Bronchial epithelial cell (primary cell): Measurements from ENCODE around the gene DRD3. TPM values are rescaled to one million over a fixed set of nuclear protein-coding genes. Genes with fewer than 3 reads are reported as not detected.
A peak's percentile ranks its signal among the peaks of the same experiment; 100 is the strongest.

Experiments used
- DNase-seq: peaks from one replicate; pipeline ENCODE4 v3.0.0-alpha.2; 2010; ENCODE audit warnings: low read depth
- FAIRE-seq: peaks from 2 replicates; lab custom pipeline; 2011; peaks lifted over from hg19 to GRCh38; lab: Jason Lieb, UNC
- H3K27me3 ChIP-seq: 2 replicates; pipeline ENCODE4 v1.5.1; 2011; ENCODE audit warnings: low read length; ENCODE audit not compliant: control insufficient read depth, insufficient read depth
- H3K36me3 ChIP-seq: 2 replicates; pipeline ENCODE4 v1.5.1; 2011; ENCODE audit warnings: low read length; ENCODE audit not compliant: control insufficient read depth, insufficient read depth
- H3K4me3 ChIP-seq: 2 replicates; pipeline ENCODE4 v1.5.1; 2011; ENCODE audit warnings: mild to moderate bottlenecking, low read depth, low read length, control low read depth
- CTCF ChIP-seq: IDR thresholded peaks from 2 replicates; pipeline ENCODE4 v1.5.1; 2011; ENCODE audit warnings: mild to moderate bottlenecking, moderate library complexity, low read length, control low read depth, inconsistent platforms; ENCODE audit not compliant: insufficient read depth, severe bottlenecking
- total RNA-seq: library from RNA; depleted of rRNA; stranded (reverse); fragments of >200 nt; gene quantifications from 2 replicates; pipeline ENCODE4 v1.2.1, GENCODE V29; 2014

The DRD3 gene
- total RNA-seq, 1 donor from 2014 or later: not detected

DNA sequence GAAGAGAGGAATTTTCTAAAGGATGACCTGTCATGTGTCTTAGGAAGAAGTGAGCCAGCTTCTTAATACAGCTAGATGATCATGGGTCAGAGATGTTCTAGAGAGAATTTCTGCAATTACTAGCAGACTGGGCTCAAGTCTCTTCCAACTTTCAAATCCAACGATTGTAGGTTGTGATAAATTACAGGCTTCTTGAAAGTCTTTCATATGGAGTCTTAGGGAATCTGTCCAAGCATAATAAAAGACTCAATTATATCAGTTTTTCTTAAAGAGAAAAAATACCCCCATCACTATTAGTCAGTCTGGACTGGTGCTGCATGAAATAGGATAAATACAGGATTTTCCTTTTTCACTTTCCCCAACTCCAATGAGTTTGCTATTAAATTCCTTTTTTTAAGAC is 59.1 kb downstream of the DRD3 start:
- no peak for DNase-seq
- FAIRE-seq: no peak

GRCh38 chr3:114115143-114115542 is 63.7 kb downstream of the DRD3 start:
- Histone ChIP-seq H3K36me3 (no peaks in the 10 kb centered on the region), H3K27me3 (no peaks in the 10 kb centered on the region), H3K4me3 (no peak overlapping the region)
- DNase-seq: no peak
- FAIRE-seq: no peak
- no peak for TF ChIP-seq CTCF

More for the DNA sequence above, 59.1 kb downstream of the DRD3 start:
- Histone ChIP-seq H3K36me3 (no peaks in the 10 kb centered on the region), H3K4me3 (no peak overlapping the region), H3K27me3 (no peaks in the 10 kb centered on the region)
- no peak for TF ChIP-seq CTCF

DNA sequence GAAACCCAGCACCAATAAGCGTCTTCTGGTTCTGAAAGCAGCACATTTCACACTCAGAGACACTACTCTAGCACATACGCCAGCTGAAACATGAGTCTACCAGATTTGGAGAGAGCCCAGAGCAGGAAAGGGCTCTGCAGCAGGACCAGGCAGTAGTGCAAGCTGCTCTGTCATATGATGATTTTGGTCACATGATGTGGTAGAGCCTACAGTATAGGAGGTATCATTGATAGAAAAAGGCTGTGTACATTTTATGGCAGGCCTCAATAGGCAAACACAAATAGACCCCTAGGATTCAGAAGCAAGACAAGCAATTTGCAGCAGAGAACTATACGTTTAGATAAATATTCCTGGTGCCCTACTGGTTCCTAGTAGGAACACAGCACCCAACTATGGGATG is 64.1 kb downstream of the DRD3 start:
- H3K27me3 ChIP-seq: no peaks in the 10 kb centered on the region
- TF ChIP-seq CTCF: no peak
- no peak for FAIRE-seq
- no peaks in the 10 kb centered on the region for H3K36me3 ChIP-seq
- H3K4me3 ChIP-seq: no peak overlapping the region
- DNase-seq: no peak

- no peaks in the 10 kb centered on the region for H3K36me3 ChIP-seq
- no peak overlapping the region for H3K4me3 ChIP-seq
- FAIRE-seq (no peak), DNase-seq (no peak)
- H3K27me3 ChIP-seq: no peaks in the 10 kb centered on the region
- TF ChIP-seq CTCF: no peak
Observed at GRCh38 chr3:114112696-114113095, 66.2 kb downstream of the DRD3 start.

DNA sequence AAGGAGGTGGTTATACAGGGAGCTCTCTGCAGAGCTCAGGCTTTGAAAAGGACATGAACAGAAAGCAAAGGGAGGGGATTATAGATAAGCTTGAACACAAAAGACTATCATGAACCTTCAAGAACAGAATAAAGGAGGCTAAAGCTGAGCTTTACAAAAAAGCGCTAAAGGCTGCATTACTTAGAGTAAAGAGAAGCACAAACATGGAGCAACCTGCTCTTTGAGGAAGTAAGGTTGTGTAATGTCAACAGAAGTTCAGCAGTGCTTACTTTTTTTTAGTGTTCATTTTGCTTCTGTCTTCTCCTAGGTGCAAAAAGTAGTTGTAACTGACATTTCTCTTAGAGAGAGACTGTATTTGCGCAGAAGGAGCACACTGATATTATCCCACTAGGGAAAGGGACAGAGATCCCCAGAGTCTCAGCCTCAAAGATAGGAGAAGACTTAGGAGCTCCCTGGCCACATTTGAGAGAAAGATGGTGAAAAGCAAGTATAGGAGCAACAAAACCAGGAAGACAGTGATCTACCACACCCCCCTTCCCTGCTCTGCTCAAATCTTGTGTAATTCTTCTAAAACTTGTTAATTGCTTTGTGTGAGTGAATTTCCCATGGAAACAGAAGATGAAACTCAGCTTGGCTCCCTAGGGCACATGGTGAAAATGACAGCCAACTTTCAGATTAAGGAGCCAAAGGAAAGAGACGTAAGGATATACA is 67.6 kb downstream of the DRD3 start:
- no peak overlapping the region for H3K4me3 ChIP-seq
- FAIRE-seq: no peak
- no peaks in the 10 kb centered on the region for H3K36me3 ChIP-seq

More for the DNA sequence above, 67.6 kb downstream of the DRD3 start:
- TF ChIP-seq CTCF: no peak
- peak; percentile 41 for DNase-seq
- H3K27me3 ChIP-seq: no peaks in the 10 kb centered on the region
